ENCODE data around the gene NFYB. TPM values are rescaled to one million over a fixed set of nuclear protein-coding genes. Genes with fewer than 3 reads are reported as not detected.

Gene NFYB
- total RNA-seq, 3 donors from 2014 or later = 16.2 to 73.9 (median 18.9) TPM

DNA sequence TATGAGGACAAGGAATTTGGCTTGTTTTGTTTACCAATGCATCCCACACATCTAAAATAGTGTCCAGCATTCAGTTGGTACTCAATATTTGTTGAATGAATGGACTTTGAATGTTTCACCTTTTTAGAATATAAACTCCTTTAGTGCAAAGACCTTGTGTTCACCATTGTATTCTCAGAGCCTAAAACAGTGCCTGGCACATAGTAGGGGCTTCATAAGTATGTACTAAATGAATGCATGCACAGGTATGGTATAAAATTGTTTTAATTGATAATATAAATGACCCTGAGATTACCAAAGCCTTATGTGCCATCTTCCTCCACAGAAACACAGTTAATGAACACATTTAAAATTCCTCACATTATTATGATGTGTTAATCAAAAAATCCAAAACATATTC lies 5.0 kb upstream of the NFYB start:
- Histone ChIP-seq H3K4me3 (no peak overlapping the region), H3K9me3 (no peaks in the 10 kb centered on the region), H3K4me1 (ENCODE audit: low read depth) (peaks cover 5% of the 10 kb centered on the region), H3K36me3 (ENCODE audit: low read depth) (no peaks in the 10 kb centered on the region)
- ATAC-seq = no peak
- intact Hi-C loops (cut with DNase I, micrococcal nuclease) = no loop called here
- TF ChIP-seq, protein P1, sequence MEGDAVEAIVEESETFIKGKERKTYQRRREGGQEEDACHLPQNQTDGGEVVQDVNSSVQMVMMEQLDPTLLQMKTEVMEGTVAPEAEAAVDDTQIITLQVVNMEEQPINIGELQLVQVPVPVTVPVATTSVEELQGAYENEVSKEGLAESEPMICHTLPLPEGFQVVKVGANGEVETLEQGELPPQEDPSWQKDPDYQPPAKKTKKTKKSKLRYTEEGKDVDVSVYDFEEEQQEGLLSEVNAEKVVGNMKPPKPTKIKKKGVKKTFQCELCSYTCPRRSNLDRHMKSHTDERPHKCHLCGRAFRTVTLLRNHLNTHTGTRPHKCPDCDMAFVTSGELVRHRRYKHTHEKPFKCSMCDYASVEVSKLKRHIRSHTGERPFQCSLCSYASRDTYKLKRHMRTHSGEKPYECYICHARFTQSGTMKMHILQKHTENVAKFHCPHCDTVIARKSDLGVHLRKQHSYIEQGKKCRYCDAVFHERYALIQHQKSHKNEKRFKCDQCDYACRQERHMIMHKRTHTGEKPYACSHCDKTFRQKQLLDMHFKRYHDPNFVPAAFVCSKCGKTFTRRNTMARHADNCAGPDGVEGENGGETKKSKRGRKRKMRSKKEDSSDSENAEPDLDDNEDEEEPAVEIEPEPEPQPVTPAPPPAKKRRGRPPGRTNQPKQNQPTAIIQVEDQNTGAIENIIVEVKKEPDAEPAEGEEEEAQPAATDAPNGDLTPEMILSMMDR (IDR thresholded peaks at IDR 0.05) = no peak
- DNase-seq = no peak

DNA sequence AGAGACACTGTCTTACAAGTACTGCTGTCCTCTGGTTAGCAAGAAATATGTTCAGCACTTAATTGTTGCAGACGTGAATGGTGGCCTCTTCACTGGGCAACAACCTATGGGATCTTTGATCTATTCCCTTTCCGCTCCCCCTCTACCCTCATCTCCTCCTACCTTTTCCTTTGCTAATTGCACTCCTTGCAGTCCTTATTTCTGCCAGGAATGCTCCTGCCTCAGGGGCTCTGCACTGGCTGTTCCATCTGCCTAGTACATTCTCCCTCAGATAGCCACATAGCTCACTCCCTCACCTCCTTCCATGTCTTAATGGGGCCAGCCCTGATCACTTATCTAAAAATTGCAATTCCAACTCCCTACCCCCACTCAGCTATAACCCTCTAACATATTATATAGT lies 4.5 kb upstream of the NFYB start:
- DNase-seq (no peak), ATAC-seq (no peak)
- Histone ChIP-seq H3K36me3 (ENCODE audit: low read depth) (no peaks in the 10 kb centered on the region), H3K4me3 (no peak overlapping the region), H3K9me3 (no peaks in the 10 kb centered on the region), H3K4me1 (ENCODE audit: low read depth) (peaks cover 5% of the 10 kb centered on the region)
- TF ChIP-seq, protein P1 (IDR thresholded peaks at IDR 0.05) = no peak
- intact Hi-C loops (cut with DNase I, micrococcal nuclease) = no loop called here

DNA sequence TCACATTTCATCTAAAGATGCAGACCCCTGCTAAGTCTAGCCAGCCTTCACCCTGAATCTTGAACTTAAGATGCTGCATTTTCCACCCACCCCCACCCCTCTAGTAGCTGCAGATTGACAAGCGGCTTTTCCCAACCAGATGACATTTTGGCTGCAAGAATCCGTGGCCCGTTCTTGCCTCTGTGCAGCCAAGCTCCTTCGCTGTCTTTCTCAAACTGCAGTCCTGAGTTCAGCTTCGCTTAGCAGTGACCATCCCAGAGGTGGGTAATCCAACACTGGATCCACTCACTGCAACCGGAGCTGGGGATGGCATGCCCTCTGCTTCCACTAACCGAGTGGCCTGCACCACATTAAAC lies 765 bp upstream of the NFYB start:
- DNase-seq (no peak), ATAC-seq (no peak)
- intact Hi-C loops (cut with DNase I, micrococcal nuclease) = no loop called here
- Histone ChIP-seq H3K36me3 (ENCODE audit: low read depth) (no peaks in the 10 kb centered on the region), H3K4me1 (ENCODE audit: low read depth) (peaks cover 16% of the 10 kb centered on the region), H3K4me3 (no peak overlapping the region), H3K9me3 (no peaks in the 10 kb centered on the region)
- TF ChIP-seq, protein P1 (IDR thresholded peaks at IDR 0.05) = no peak

DNA sequence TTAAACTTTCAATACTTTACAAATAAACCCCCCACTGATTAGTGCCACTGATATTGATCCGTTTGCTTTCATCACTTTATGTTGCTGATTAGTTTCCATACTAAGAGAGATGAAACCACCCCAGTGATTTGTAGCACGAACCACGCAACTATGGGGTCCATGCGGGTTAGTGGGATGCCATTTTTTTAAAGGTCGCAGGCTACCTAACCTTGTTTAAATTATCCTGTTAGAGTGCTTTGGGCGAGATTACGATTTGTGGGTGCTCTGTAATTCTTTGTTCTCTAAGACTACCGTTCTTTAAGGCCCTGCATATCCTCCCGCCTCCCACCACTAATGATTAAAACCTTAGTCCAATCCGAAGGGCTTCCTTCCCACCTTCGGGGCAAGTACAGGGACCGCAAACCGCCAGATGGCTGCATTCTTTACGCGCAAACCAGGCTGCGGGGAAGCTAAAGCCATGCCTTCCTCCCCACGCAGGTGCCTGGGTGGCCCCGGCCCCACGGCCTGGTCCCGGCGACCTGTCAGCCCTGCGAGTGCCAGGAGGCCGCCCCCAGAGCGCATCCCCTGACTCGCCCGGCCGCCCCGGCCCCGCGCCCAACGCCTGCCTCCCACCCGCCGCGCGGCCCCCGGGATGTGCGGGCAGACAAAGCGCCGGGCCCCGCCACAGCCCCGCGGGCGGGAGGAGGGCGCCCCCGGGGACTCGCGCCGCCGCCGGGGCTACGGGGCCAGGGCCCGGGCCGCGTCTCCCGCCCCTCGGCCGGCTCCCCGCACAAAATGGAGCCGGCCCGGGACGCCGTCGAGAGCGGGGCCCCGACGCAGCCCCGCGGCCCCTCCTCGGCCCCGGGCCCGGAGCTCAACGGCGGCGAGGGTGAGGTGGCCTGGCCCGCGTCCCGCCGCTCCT lies 759 bp downstream of the NFYB start:
- peak; percentile 17 for ATAC-seq
- TF ChIP-seq, protein P1 (IDR thresholded peaks at IDR 0.05) = no peak
- DNase-seq = peak; percentile 50 to 71 (median 69)
- Histone ChIP-seq H3K9me3 (no peaks in the 10 kb centered on the region), H3K4me1 (ENCODE audit: low read depth) (peaks cover 16% of the 10 kb centered on the region), H3K36me3 (ENCODE audit: low read depth) (no peaks in the 10 kb centered on the region), H3K4me3 (peak overlapping the region; percentile 70)
- intact Hi-C loops (cut with DNase I, micrococcal nuclease) = no loop called here

DNA sequence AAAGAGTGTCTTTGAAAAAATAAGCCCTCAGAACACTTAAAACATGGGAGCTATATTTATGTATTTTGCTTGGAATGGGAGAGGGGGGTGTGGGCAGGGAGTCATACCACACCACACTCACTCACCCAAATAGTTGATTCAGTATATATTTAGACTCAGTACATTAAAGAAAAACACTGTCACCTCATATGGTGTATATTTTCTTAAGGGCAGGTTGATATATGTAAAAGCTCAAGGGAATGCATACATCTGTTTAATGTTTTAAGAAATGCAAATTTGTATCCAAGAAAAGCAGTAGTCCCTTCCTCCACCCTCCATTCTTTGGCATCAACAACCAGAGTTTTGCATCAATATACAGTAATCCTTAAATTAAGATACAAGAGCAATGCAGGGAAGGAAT lies 1.4 kb downstream of the NFYB start:
- intact Hi-C loops (cut with DNase I, micrococcal nuclease) = no loop called here
- H3K36me3 ChIP-seq (ENCODE audit: low read depth) = no peaks in the 10 kb centered on the region
- TF ChIP-seq, protein P1 (IDR thresholded peaks at IDR 0.05) = no peak
- no peak for ATAC-seq
- no peaks in the 10 kb centered on the region for H3K9me3 ChIP-seq
- H3K4me3 ChIP-seq = no peak overlapping the region
- no peak for DNase-seq
- H3K4me1 ChIP-seq (ENCODE audit: low read depth) = peaks cover 16% of the 10 kb centered on the region
